Spleen (tissue), 7 donors: ENCODE data around the gene FAM3C.

Source experiments
- CTCF ChIP-seq, 11 experiments: fragments of 200-600 bp in 7 of 11; fragments of 450-650 bp in 4 of 11; sonication (generic) in 4 of 11; IDR thresholded peaks in 8 of 11; conservative IDR thresholded peaks in 3 of 11; 1 replicate in 7 of 11; 2 replicates in 4 of 11; pipeline versions ENCODE4 v1.4.0 to v1.8.0; 2016 to 2021; ENCODE audit warnings: antibody characterized with exemption in 11 of 11, inconsistent platforms in 4 of 11, mild to moderate bottlenecking in 1 of 11
- POLR2AphosphoS5 ChIP-seq, 3 donors: sonication (generic); formaldehyde crosslinking; IDR thresholded peaks; one replicate each; pipeline ENCODE4 v1.5.1; 2017; ENCODE audit warnings: antibody characterized with exemption in 3 of 3
- donor health status: DM: no; HTN: no; CAD: no; lungs with moderate emphysema.
- donor health status: DM: no; HTN: no; CAD: no.
- donor health status: DM: no; HTN: no; CAD: no.

- TF ChIP-seq CTCF (IDR thresholded peaks at IDR 0.05 in 8 of 11, conservative IDR thresholded peaks at IDR 0.05 in 3 of 11): no peak
- no peak for TF ChIP-seq POLR2AphosphoS5 (IDR thresholded peaks at IDR 0.05)
Observed at GRCh38 chr7:121334875-121335648, 61.0 kb downstream of the FAM3C start.
